Measurements from ENCODE around the gene OLAH.

The OLAH gene

DNA sequence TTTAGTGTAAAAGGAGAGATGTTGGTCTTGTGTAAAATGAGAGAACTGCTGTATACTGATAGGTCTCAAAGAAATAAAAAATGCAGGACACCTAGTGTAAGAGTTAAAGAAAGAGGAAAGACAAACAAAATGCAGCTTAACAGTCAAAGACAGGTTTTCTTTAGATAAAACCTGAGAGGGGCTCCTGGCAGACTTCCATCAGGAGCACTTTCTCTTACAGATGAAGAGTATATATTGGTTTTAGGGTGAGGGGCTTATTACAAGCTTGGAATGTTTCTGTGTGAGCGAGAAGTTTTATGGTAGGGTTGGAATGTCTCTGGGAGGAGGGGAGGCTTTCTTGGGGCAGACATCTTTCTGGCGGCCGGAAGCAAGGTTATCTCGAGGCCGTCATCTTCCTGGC lies 28.6 kb downstream of the OLAH start:
- no peak for DNase-seq (ENCODE audit: extremely low read depth, low read depth)
- no peak for TF ChIP-seq CTCF (IDR thresholded peaks at IDR 0.05; ENCODE audit: low read depth, low read length)

GRCh38 chr10:15075421-15075820 lies 31.7 kb downstream of the OLAH start:
- no peak for DNase-seq (ENCODE audit: extremely low read depth, low read depth)
- TF ChIP-seq CTCF (IDR thresholded peaks at IDR 0.05; ENCODE audit: low read depth, low read length), result no peak

DNA sequence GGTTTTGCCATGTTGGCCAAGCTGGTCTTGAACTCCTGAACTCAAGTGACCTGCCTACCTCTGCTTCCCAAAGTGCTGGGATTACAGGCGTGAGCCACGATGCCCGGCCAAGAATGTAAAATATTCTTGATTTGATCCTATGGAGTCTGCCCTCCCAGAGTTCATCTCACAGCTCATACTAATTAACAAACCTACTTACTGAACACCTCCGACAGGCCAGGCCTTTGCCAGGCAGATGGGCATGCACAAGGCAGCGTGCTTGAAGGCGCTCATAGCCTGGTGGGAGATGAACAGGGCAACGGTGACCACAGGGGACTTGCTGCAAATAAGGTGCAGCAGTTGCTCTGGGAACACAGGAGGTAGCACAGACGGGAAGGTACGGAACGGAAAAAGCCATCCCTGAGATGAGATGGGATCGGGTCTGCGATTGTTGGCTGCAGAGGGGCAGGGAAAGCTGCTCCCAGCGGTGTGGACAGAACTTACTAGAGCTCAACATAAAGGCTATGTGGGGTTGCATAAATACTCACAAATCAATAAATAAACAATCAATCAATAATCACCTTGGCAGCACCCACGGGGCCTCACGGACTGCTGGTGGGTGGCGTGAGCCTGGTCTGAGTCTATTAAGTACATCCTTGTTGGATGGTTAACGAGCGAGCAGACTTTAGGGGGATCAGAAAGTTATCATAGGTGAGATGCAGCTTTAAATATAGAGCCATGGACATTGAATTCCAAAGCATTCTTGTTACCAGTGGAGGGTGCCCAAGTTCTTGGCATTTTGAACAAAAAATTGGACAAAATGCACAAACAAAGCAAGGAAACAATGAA lies 40.1 kb downstream of the OLAH start:
- peak; percentile 25; the same call in 1 of the 2 replicates for TF ChIP-seq CTCF (IDR thresholded peaks at IDR 0.05; ENCODE audit: low read depth, low read length)
- DNase-seq (ENCODE audit: extremely low read depth, low read depth), result no peak

DNA sequence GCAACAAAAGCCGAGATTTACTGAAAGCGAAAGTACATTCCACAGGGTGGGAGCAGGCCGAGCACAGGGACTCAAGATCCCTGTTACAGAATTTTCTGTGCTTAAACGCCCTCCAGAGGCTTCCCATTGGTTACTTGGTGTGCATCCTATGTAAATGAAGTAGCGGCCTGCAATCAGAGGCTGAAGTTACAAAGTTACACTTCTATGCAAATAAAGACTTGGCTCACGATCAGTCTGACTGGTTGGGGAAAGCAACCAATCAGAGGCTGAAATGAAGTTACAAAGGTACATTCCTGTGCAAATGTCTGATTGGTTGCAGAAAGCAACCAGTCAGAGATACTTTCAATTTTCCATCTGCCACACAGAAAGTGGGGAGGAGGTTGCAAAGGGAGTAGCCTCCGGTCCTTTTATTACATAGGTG lies 40.8 kb downstream of the OLAH start:
- DNase-seq (ENCODE audit: extremely low read depth, low read depth), result peak; percentile 91
- TF ChIP-seq CTCF (IDR thresholded peaks at IDR 0.05; ENCODE audit: low read depth, low read length), result peak; percentile 3; the same call in 1 of the 2 replicates

GRCh38 chr10:15088428-15089261 lies 44.9 kb downstream of the OLAH start, which contains the start of gene ACBD7:
ACBD7 (minus strand) TSS chr10:15088776; CDS start chr10:15088728, 48 bp downstream.
- TF ChIP-seq CTCF (IDR thresholded peaks at IDR 0.05; ENCODE audit: low read depth, low read length), result no peak; the same call in 1 of the 2 replicates
- DNase-seq (ENCODE audit: extremely low read depth, low read depth), result no peak

GRCh38 chr10:15091418-15091817 lies 47.7 kb downstream of the OLAH start:
- TF ChIP-seq CTCF (IDR thresholded peaks at IDR 0.05; ENCODE audit: low read depth, low read length), result no peak
- DNase-seq (ENCODE audit: extremely low read depth, low read depth), result no peak

All from AG09319 (cell line).